Measurements from ENCODE around the gene LTA. TPM values are rescaled to one million over a fixed set of nuclear protein-coding genes. Genes with fewer than 3 reads are reported as not detected.

The LTA gene
- total RNA-seq, 1 donor from 2014 or later = not detected

- H3K27me3 ChIP-seq (ENCODE audit: control insufficient read depth in 3 of 3, insufficient read depth in 3 of 3, low read length in 3 of 3) = no peaks in the 10 kb centered on the region
- peaks cover 18 to 22% (median 20%) of the 10 kb centered on the region in 3 donors for H3K4me1 ChIP-seq (ENCODE audit: control insufficient read depth in 3 of 3, insufficient read depth in 3 of 3, low read length in 3 of 3)
- H3K9me3 ChIP-seq (ENCODE audit: control insufficient read depth in 3 of 3, low read length in 3 of 3) = no peaks in the 10 kb centered on the region
- no peaks in the 10 kb centered on the region for H3K36me3 ChIP-seq (ENCODE audit: control insufficient read depth in 3 of 3, insufficient read depth in 3 of 3, low read length in 3 of 3)
- H3K4me3 ChIP-seq (ENCODE audit: low read length in 3 of 3) = no peak overlapping the region
- no peak overlapping the region for H3K27ac ChIP-seq (ENCODE audit: low read depth, low read length)
- no peak overlapping the region for H3K9ac ChIP-seq (ENCODE audit: low read depth in 1 of 3, low read length in 3 of 3)
Observed at GRCh38 chr6:31577579-31577966, 5.5 kb downstream of the LTA start.

GRCh38 chr6:31578184-31579118, 6.4 kb downstream of the LTA start:
- Histone ChIP-seq H3K9ac (ENCODE audit: low read depth in 1 of 3, low read length in 3 of 3) (no peak overlapping the region), H3K27ac (ENCODE audit: low read depth, low read length) (no peak overlapping the region), H3K4me3 (ENCODE audit: low read length in 3 of 3) (no peak overlapping the region), H3K4me1 (ENCODE audit: control insufficient read depth in 3 of 3, insufficient read depth in 3 of 3, low read length in 3 of 3) (peaks cover 18 to 22% (median 20%) of the 10 kb centered on the region in 3 donors), H3K36me3 (ENCODE audit: control insufficient read depth in 3 of 3, insufficient read depth in 3 of 3, low read length in 3 of 3) (no peaks in the 10 kb centered on the region), H3K27me3 (ENCODE audit: control insufficient read depth in 3 of 3, insufficient read depth in 3 of 3, low read length in 3 of 3) (no peaks in the 10 kb centered on the region), H3K9me3 (ENCODE audit: control insufficient read depth in 3 of 3, low read length in 3 of 3) (no peaks in the 10 kb centered on the region)

- H3K9me3 ChIP-seq (ENCODE audit: control insufficient read depth in 3 of 3, low read length in 3 of 3) = no peaks in the 10 kb centered on the region
- no peaks in the 10 kb centered on the region for H3K27me3 ChIP-seq (ENCODE audit: control insufficient read depth in 3 of 3, insufficient read depth in 3 of 3, low read length in 3 of 3)
- no peak overlapping the region for H3K4me3 ChIP-seq (ENCODE audit: low read length in 3 of 3)
- peaks cover 18 to 22% (median 20%) of the 10 kb centered on the region in 3 donors for H3K4me1 ChIP-seq (ENCODE audit: control insufficient read depth in 3 of 3, insufficient read depth in 3 of 3, low read length in 3 of 3)
- H3K36me3 ChIP-seq (ENCODE audit: control insufficient read depth in 3 of 3, insufficient read depth in 3 of 3, low read length in 3 of 3) = no peaks in the 10 kb centered on the region
- no peak overlapping the region for H3K9ac ChIP-seq (ENCODE audit: low read depth in 1 of 3, low read length in 3 of 3)
- no peak overlapping the region for H3K27ac ChIP-seq (ENCODE audit: low read depth, low read length)
Observed at GRCh38 chr6:31579119-31579505, 7.0 kb downstream of the LTA start.

- Histone ChIP-seq H3K4me3 (ENCODE audit: low read length in 3 of 3) (no peak overlapping the region), H3K9me3 (ENCODE audit: control insufficient read depth in 3 of 3, low read length in 3 of 3) (no peaks in the 10 kb centered on the region), H3K9ac (ENCODE audit: low read depth in 1 of 3, low read length in 3 of 3) (no peak overlapping the region), H3K27ac (ENCODE audit: low read depth, low read length) (no peak overlapping the region), H3K27me3 (ENCODE audit: control insufficient read depth in 3 of 3, insufficient read depth in 3 of 3, low read length in 3 of 3) (no peaks in the 10 kb centered on the region), H3K36me3 (ENCODE audit: control insufficient read depth in 3 of 3, insufficient read depth in 3 of 3, low read length in 3 of 3) (no peaks in the 10 kb centered on the region), H3K4me1 (ENCODE audit: control insufficient read depth in 3 of 3, insufficient read depth in 3 of 3, low read length in 3 of 3) (peaks cover 18 to 22% (median 20%) of the 10 kb centered on the region in 3 donors)
Observed at GRCh38 chr6:31579546-31580437, 7.7 kb downstream of the LTA start.

- Histone ChIP-seq H3K36me3 (ENCODE audit: control insufficient read depth in 3 of 3, insufficient read depth in 3 of 3, low read length in 3 of 3) (no peaks in the 10 kb centered on the region), H3K4me1 (ENCODE audit: control insufficient read depth in 3 of 3, insufficient read depth in 3 of 3, low read length in 3 of 3) (peaks cover 16 to 20% (median 18%) of the 10 kb centered on the region in 3 donors), H3K4me3 (ENCODE audit: low read length in 3 of 3) (peak overlapping the region; percentile 64 to 96 (median 95)), H3K27ac (ENCODE audit: low read depth, low read length) (peak overlapping the region; percentile 65), H3K27me3 (ENCODE audit: control insufficient read depth in 3 of 3, insufficient read depth in 3 of 3, low read length in 3 of 3) (no peaks in the 10 kb centered on the region), H3K9me3 (ENCODE audit: control insufficient read depth in 3 of 3, low read length in 3 of 3) (no peaks in the 10 kb centered on the region), H3K9ac (ENCODE audit: low read depth in 1 of 3, low read length in 3 of 3) (peak overlapping the region; percentile 61 to 96 (median 90))
Observed at GRCh38 chr6:31580438-31580740, 8.3 kb downstream of the LTA start.

GRCh38 chr6:31580807-31581433, 8.8 kb downstream of the LTA start:
- H3K9ac ChIP-seq (ENCODE audit: low read depth in 1 of 3, low read length in 3 of 3) = peak overlapping the region; percentile 90 to 96 (median 91)
- H3K27me3 ChIP-seq (ENCODE audit: control insufficient read depth in 3 of 3, insufficient read depth in 3 of 3, low read length in 3 of 3) = no peaks in the 10 kb centered on the region
- no peaks in the 10 kb centered on the region for H3K36me3 ChIP-seq (ENCODE audit: control insufficient read depth in 3 of 3, insufficient read depth in 3 of 3, low read length in 3 of 3)
- H3K27ac ChIP-seq (ENCODE audit: low read depth, low read length) = peak overlapping the region; percentile 65
- no peaks in the 10 kb centered on the region for H3K9me3 ChIP-seq (ENCODE audit: control insufficient read depth in 3 of 3, low read length in 3 of 3)
- H3K4me3 ChIP-seq (ENCODE audit: low read length in 3 of 3) = peak overlapping the region; percentile 89 to 96 (median 95)
- H3K4me1 ChIP-seq (ENCODE audit: control insufficient read depth in 3 of 3, insufficient read depth in 3 of 3, low read length in 3 of 3) = peaks cover 16 to 20% (median 18%) of the 10 kb centered on the region in 3 donors

- H3K4me1 ChIP-seq (ENCODE audit: control insufficient read depth in 3 of 3, insufficient read depth in 3 of 3, low read length in 3 of 3) = peaks cover 16 to 18% (median 17%) of the 10 kb centered on the region in 3 donors
- H3K9me3 ChIP-seq (ENCODE audit: control insufficient read depth in 3 of 3, low read length in 3 of 3) = no peaks in the 10 kb centered on the region
- no peaks in the 10 kb centered on the region for H3K27me3 ChIP-seq (ENCODE audit: control insufficient read depth in 3 of 3, insufficient read depth in 3 of 3, low read length in 3 of 3)
- H3K4me3 ChIP-seq (ENCODE audit: low read length in 3 of 3) = peak overlapping the region; percentile 89 to 96 (median 95)
- peak overlapping the region; percentile 90 to 96 (median 91) for H3K9ac ChIP-seq (ENCODE audit: low read depth in 1 of 3, low read length in 3 of 3)
- H3K36me3 ChIP-seq (ENCODE audit: control insufficient read depth in 3 of 3, insufficient read depth in 3 of 3, low read length in 3 of 3) = no peaks in the 10 kb centered on the region
- H3K27ac ChIP-seq (ENCODE audit: low read depth, low read length) = peak overlapping the region; percentile 65
Observed at GRCh38 chr6:31581434-31582229, 9.5 kb downstream of the LTA start.

GRCh38 chr6:31582230-31582643, 10.1 kb downstream of the LTA start, which contains the start of gene LTB:
Gene LTB (minus strand): TSS chr6:31582424. CDS start chr6:31582417, 7 bp downstream.
- Histone ChIP-seq H3K4me1 (ENCODE audit: control insufficient read depth in 3 of 3, insufficient read depth in 3 of 3, low read length in 3 of 3) (peaks cover 15 to 18% (median 16%) of the 10 kb centered on the region in 3 donors), H3K27ac (ENCODE audit: low read depth, low read length) (peak within 1 kb of the TSS; percentile 65)

GRCh38 chr6:31585491-31585890, 13.4 kb downstream of the LTA start:
- H3K4me1 ChIP-seq (ENCODE audit: control insufficient read depth in 3 of 3, insufficient read depth in 3 of 3, low read length in 3 of 3) = peaks cover 16 to 18% (median 16%) of the 10 kb centered on the region in 3 donors
- no peaks in the 10 kb centered on the region for H3K9me3 ChIP-seq (ENCODE audit: control insufficient read depth in 3 of 3, low read length in 3 of 3)
- no peaks in the 10 kb centered on the region for H3K27me3 ChIP-seq (ENCODE audit: control insufficient read depth in 3 of 3, insufficient read depth in 3 of 3, low read length in 3 of 3)
- no peaks in the 10 kb centered on the region for H3K36me3 ChIP-seq (ENCODE audit: control insufficient read depth in 3 of 3, insufficient read depth in 3 of 3, low read length in 3 of 3)
- H3K9ac ChIP-seq (ENCODE audit: low read depth in 1 of 3, low read length in 3 of 3) = no peak overlapping the region
- H3K27ac ChIP-seq (ENCODE audit: low read depth, low read length) = no peak overlapping the region
- H3K4me3 ChIP-seq (ENCODE audit: low read length in 3 of 3) = no peak overlapping the region

More at GRCh38 chr6:31582230-31582643, 10.1 kb downstream of the LTA start, which contains the start of gene LTB:
- H3K9me3 ChIP-seq (ENCODE audit: control insufficient read depth in 3 of 3, low read length in 3 of 3) = no peaks in the 10 kb centered on the region
- H3K27me3 ChIP-seq (ENCODE audit: control insufficient read depth in 3 of 3, insufficient read depth in 3 of 3, low read length in 3 of 3) = no peaks in the 10 kb centered on the region
- H3K4me3 ChIP-seq (ENCODE audit: low read length in 3 of 3) = peak within 1 kb of the TSS; percentile 89 to 96 (median 95)
- H3K36me3 ChIP-seq (ENCODE audit: control insufficient read depth in 3 of 3, insufficient read depth in 3 of 3, low read length in 3 of 3) = no peaks in the 10 kb centered on the region
- peak within 1 kb of the TSS; percentile 90 to 96 (median 91) for H3K9ac ChIP-seq (ENCODE audit: low read depth in 1 of 3, low read length in 3 of 3)
